Measurements from ENCODE around the gene KANK3. TPM values are rescaled to one million over a fixed set of nuclear protein-coding genes. Genes with fewer than 3 reads are reported as not detected.
"Not testable (repeated sequence)": the region's sequence is repeated elsewhere in the genome, so short reads cannot be mapped to it uniquely, and the experiment has no call there.

The KANK3 gene
- total RNA-seq, 1 donor from 2014 or later: 22.8 TPM

GRCh38 chr19:8373867-8374813 is 31.1 kb upstream of the KANK3 start:
- ATAC-seq: peak; percentile 55
- intact Hi-C loops (cut with micrococcal nuclease): no loop called here
- no peak for DNase-seq

GRCh38 chr19:8371011-8371804 is 28.1 kb upstream of the KANK3 start:
- intact Hi-C loops (cut with micrococcal nuclease): no loop called here
- ATAC-seq (no peak), DNase-seq (no peak)

- ATAC-seq: no peak
- intact Hi-C loops (cut with micrococcal nuclease): no loop called here
- no peak for DNase-seq
Observed at GRCh38 chr19:8370176-8371010, 27.3 kb upstream of the KANK3 start.

- peak; percentile 95 for DNase-seq
- ATAC-seq: peak; percentile 71
- intact Hi-C loops (cut with micrococcal nuclease): no loop called here
Observed at GRCh38 chr19:8367327-8368001, 24.4 kb upstream of the KANK3 start.

GRCh38 chr19:8366961-8367326 is 23.9 kb upstream of the KANK3 start:
- ATAC-seq (peak; percentile 16), DNase-seq (no peak)
- intact Hi-C loops (cut with micrococcal nuclease): no loop called here

GRCh38 chr19:8366121-8366581 is 23.1 kb upstream of the KANK3 start:
- ATAC-seq (no peak), DNase-seq (no peak)
- intact Hi-C loops (cut with micrococcal nuclease): no loop called here

GRCh38 chr19:8363803-8364771 is 21.0 kb upstream of the KANK3 start, which contains the start of gene ANGPTL4:
ANGPTL4 (plus strand) TSS chr19:8364155; CDS start chr19:8364322, 167 bp downstream.
- DNase-seq (peak; percentile 85), ATAC-seq (peak; percentile 69)
- intact Hi-C loops (cut with micrococcal nuclease): no loop called here

GRCh38 chr19:8361921-8362793 is 19.1 kb upstream of the KANK3 start:
- intact Hi-C loops (cut with micrococcal nuclease): no loop called here
- DNase-seq (peak; percentile 96), ATAC-seq (peak; percentile 71)

- ATAC-seq (no peak), DNase-seq (no peak)
- intact Hi-C loops (cut with micrococcal nuclease): no loop called here
Observed at GRCh38 chr19:8360196-8360595, 17.1 kb upstream of the KANK3 start.

GRCh38 chr19:8358948-8359347 is 15.9 kb upstream of the KANK3 start:
- no peak for DNase-seq
- ATAC-seq: no peak
- intact Hi-C loops (cut with micrococcal nuclease): no loop called here

- DNase-seq (no peak), ATAC-seq (no peak)
- intact Hi-C loops (cut with micrococcal nuclease): no loop called here
Observed at GRCh38 chr19:8357007-8357521, 14.0 kb upstream of the KANK3 start.

GRCh38 chr19:8355631-8356402 is 12.8 kb upstream of the KANK3 start:
- ATAC-seq: peak; percentile 30
- no peak for DNase-seq

GRCh38 chr19:8352845-8353244 is 9.8 kb upstream of the KANK3 start:
- intact Hi-C loops (cut with micrococcal nuclease); DNase-seq; ATAC-seq: not testable (repeated sequence)

More at GRCh38 chr19:8355631-8356402, 12.8 kb upstream of the KANK3 start:
- intact Hi-C loops (cut with micrococcal nuclease): no loop called here

GRCh38 chr19:8352134-8352827 is 9.2 kb upstream of the KANK3 start:
- intact Hi-C loops (cut with micrococcal nuclease): no loop called here
- ATAC-seq: no peak
- DNase-seq: no peak

All from left ventricle myocardium superior (tissue), 1 donor.